Neuronal stem cell (in vitro differentiated cells): ENCODE measurements around the gene CDC14A.

Source experiments
- DNase-seq: peaks from one replicate; pipeline ENCODE4 v3.0.0-alpha.2; 2013; ENCODE audit warnings: low spot score
- H2AFZ ChIP-seq: one replicate; pipeline ENCODE4 v1.6.1; 2013; ENCODE audit warnings: mild to moderate bottlenecking, low read length, inconsistent platforms
- H2AK5ac ChIP-seq: 2 replicates; pipeline ENCODE4 v1.6.1; 2013; ENCODE audit warnings: low read depth, mild to moderate bottlenecking, inconsistent platforms, low read length, moderate library complexity, mixed read lengths
- H2BK120ac ChIP-seq: 2 replicates; pipeline ENCODE4 v1.6.1; 2013; ENCODE audit warnings: low read depth, mild to moderate bottlenecking, inconsistent platforms, low read length, moderate library complexity, mixed read lengths
- H2BK12ac ChIP-seq: one replicate; pipeline ENCODE4 v1.6.1; 2013; ENCODE audit warnings: low read length, inconsistent platforms
- H2BK15ac ChIP-seq: 2 replicates; pipeline ENCODE4 v1.6.1; 2013; ENCODE audit warnings: mild to moderate bottlenecking, low read length, inconsistent platforms, mixed read lengths
- H2BK5ac ChIP-seq: one replicate; pipeline ENCODE4 v1.6.1; 2013; ENCODE audit warnings: inconsistent platforms, mild to moderate bottlenecking, low read length, moderate library complexity
- H3K14ac ChIP-seq: one replicate; pipeline ENCODE4 v1.6.1; 2013; ENCODE audit warnings: low read length, inconsistent platforms
- H3K18ac ChIP-seq: 2 replicates; pipeline ENCODE4 v1.6.1; 2013; ENCODE audit warnings: low read length, inconsistent platforms
- H3K23ac ChIP-seq: 2 replicates; pipeline ENCODE4 v1.6.1; 2013; ENCODE audit warnings: low read depth, mild to moderate bottlenecking, mixed read lengths, low read length, inconsistent platforms; ENCODE audit not compliant: poor library complexity
- H3K27ac ChIP-seq: replicated peaks from 3 replicates; pipeline ENCODE4 v1.5.1; 2013; ENCODE audit warnings: low read length, inconsistent platforms
- H3K27me3 ChIP-seq, 3 experiments: 2 replicates each; pipeline ENCODE4 v1.6.1; 2013; ENCODE audit warnings: low read length in 3 of 3, mild to moderate bottlenecking in 2 of 3, inconsistent platforms in 1 of 3, low read depth in 1 of 3, mixed read lengths in 1 of 3, moderate library complexity in 1 of 3; ENCODE audit not compliant: control insufficient read depth in 3 of 3, insufficient read depth in 3 of 3
- H3K36me3 ChIP-seq, 2 donors: replicated peaks in 1 of 2; 2 replicates each; pipeline ENCODE4 v1.6.1; 2013; ENCODE audit warnings: low read length in 2 of 2; ENCODE audit not compliant: control insufficient read depth in 2 of 2, insufficient read depth in 2 of 2
- H3K4ac ChIP-seq: 2 replicates; pipeline ENCODE4 v1.6.1; 2013; ENCODE audit warnings: inconsistent platforms, mild to moderate bottlenecking, low read length, moderate library complexity
- H3K4me1 ChIP-seq, 2 donors: 1 replicate in 1 of 2; 2 replicates in 1 of 2; pipeline ENCODE4 v1.6.1; 2013; ENCODE audit warnings: low read length in 2 of 2, low read depth in 1 of 2; ENCODE audit not compliant: control insufficient read depth in 2 of 2, insufficient read depth in 1 of 2
- H3K4me2 ChIP-seq: one replicate; pipeline ENCODE4 v1.6.1; 2013; ENCODE audit warnings: mild to moderate bottlenecking, low read length, inconsistent platforms; ENCODE audit not compliant: insufficient read depth, poor library complexity, severe bottlenecking
- H3K4me3 ChIP-seq, 2 donors: 2 replicates each; pipeline ENCODE4 v1.5.1; 2013; ENCODE audit warnings: low read length in 2 of 2, mild to moderate bottlenecking in 2 of 2, inconsistent platforms in 1 of 2, moderate library complexity in 1 of 2
- H3K79me1 ChIP-seq: one replicate; pipeline ENCODE4 v1.6.1; 2013; ENCODE audit warnings: low read depth, mild to moderate bottlenecking, inconsistent platforms, low read length, moderate library complexity
- H3K9ac ChIP-seq: one replicate; pipeline ENCODE4 v1.6.1; 2013; ENCODE audit warnings: mild to moderate bottlenecking, low read depth, low read length, inconsistent platforms; ENCODE audit not compliant: poor library complexity
- H3K9me3 ChIP-seq, 2 donors: replicated peaks in 1 of 2; 2 replicates each; pipeline versions ENCODE3 to v1.6.1; 2013; ENCODE audit warnings: low read length in 2 of 2, mild to moderate bottlenecking in 2 of 2, inconsistent platforms in 1 of 2, low read depth in 1 of 2, mixed read lengths in 1 of 2, moderate library complexity in 1 of 2; ENCODE audit not compliant: control insufficient read depth in 2 of 2, insufficient read depth in 1 of 2
- H4K8ac ChIP-seq: one replicate; pipeline ENCODE4 v1.6.1; 2013; ENCODE audit warnings: low read depth, mild to moderate bottlenecking, inconsistent platforms, low read length, moderate library complexity
- H4K91ac ChIP-seq: one replicate; pipeline ENCODE4 v1.6.1; 2013; ENCODE audit warnings: low read length, low read depth, mild to moderate bottlenecking, inconsistent platforms; ENCODE audit not compliant: poor library complexity
- WGBS, 2 donors: extraction: QIAGEN DNeasy Blood & Tissue Kit; methylation state at CpG; one replicate each; pipeline ENCODE4 v1.1.7; 2013; ENCODE audit warnings: missing lambda C conversion rate in 2 of 2, mixed read lengths in 1 of 2; ENCODE audit not compliant: insufficient read length in 2 of 2, insufficient replicate concordance in 1 of 2; ENCODE audit errors: extremely low coverage in 2 of 2; 5-methylcytosine and 5-hydroxymethylcytosine counted together

CDC14A gene

GRCh38 chr1:100552031-100552430 lies 199.7 kb downstream of the CDC14A start:
- H3K4me1 ChIP-seq = no peaks in the 10 kb centered on the region
- H2BK5ac ChIP-seq = no peak overlapping the region
- H3K4me3 ChIP-seq = no peak overlapping the region
- no peak overlapping the region for H4K91ac ChIP-seq
- no peak overlapping the region for H3K27ac ChIP-seq
- H3K9ac ChIP-seq = no peak overlapping the region
- no peaks in the 10 kb centered on the region for H3K79me1 ChIP-seq
- no peak for DNase-seq
- H3K4ac ChIP-seq = no peak overlapping the region
- no peaks in the 10 kb centered on the region for H3K27me3 ChIP-seq
- H2BK120ac ChIP-seq = no peak overlapping the region
- no peak overlapping the region for H3K23ac ChIP-seq
- WGBS, 2 donors = no CpG with 5 or more reads among the region's 2 CpGs
- H3K14ac ChIP-seq = no peak overlapping the region
- H3K36me3 ChIP-seq = no peaks in the 10 kb centered on the region
- H3K18ac ChIP-seq = no peak overlapping the region
- H3K4me2 ChIP-seq = no peak overlapping the region
- no peak overlapping the region for H2BK15ac ChIP-seq
- H2AK5ac ChIP-seq = no peak overlapping the region
- no peak overlapping the region for H2AFZ ChIP-seq
- H4K8ac ChIP-seq = no peak overlapping the region
- H3K9me3 ChIP-seq = peaks cover 0 to 2% of the 10 kb centered on the region in 2 donors
- no peak overlapping the region for H2BK12ac ChIP-seq

GRCh38 chr1:100552922-100553321 lies 200.6 kb downstream of the CDC14A start:
- H2BK120ac ChIP-seq = no peak overlapping the region
- H2BK5ac ChIP-seq = no peak overlapping the region
- H3K79me1 ChIP-seq = no peaks in the 10 kb centered on the region
- no peak overlapping the region for H3K27ac ChIP-seq
- H2AFZ ChIP-seq = no peak overlapping the region
- H3K14ac ChIP-seq = no peak overlapping the region
- no peak overlapping the region for H4K8ac ChIP-seq
- H3K27me3 ChIP-seq = no peaks in the 10 kb centered on the region
- H4K91ac ChIP-seq = no peak overlapping the region
- no peak overlapping the region for H3K4me3 ChIP-seq
- H3K4me1 ChIP-seq = no peaks in the 10 kb centered on the region
- no peaks in the 10 kb centered on the region for H3K36me3 ChIP-seq
- H3K18ac ChIP-seq = no peak overlapping the region
- no peak overlapping the region for H2BK15ac ChIP-seq
- no peak overlapping the region for H3K9ac ChIP-seq
- no peak overlapping the region for H2AK5ac ChIP-seq
- H3K4me2 ChIP-seq = no peak overlapping the region
- no CpG with 5 or more reads among the region's 2 CpGs for WGBS, 2 donors
- DNase-seq = no peak
- no peak overlapping the region for H3K23ac ChIP-seq
- H3K4ac ChIP-seq = no peak overlapping the region
- peaks cover 0 to 2% of the 10 kb centered on the region in 2 donors for H3K9me3 ChIP-seq
- H2BK12ac ChIP-seq = no peak overlapping the region

DNA sequence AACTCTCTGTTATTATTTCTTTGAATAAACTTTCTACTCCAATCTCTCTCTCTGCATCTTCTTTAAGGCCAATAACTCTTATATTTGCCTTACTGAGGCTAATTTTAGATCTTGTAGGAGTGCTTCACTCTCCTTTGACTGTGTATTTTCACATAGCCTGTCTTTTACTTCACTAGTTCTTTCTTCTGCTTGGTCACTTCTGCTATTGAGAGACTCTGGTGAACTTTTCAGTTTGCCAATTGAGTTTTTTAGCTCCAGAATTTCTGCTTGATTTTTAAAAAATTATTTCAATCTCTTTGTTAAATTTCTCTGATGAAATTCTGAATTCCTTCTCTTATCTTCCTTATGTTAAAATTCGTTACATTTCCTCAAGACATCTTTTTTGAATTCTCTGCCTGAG lies 203.9 kb downstream of the CDC14A start:
- H4K8ac ChIP-seq = no peak overlapping the region
- H3K14ac ChIP-seq = no peak overlapping the region
- no peak overlapping the region for H3K9ac ChIP-seq
- peaks cover 0 to 4% of the 10 kb centered on the region in 2 donors for H3K9me3 ChIP-seq
- H3K4me2 ChIP-seq = no peak overlapping the region
- H3K4me1 ChIP-seq = no peaks in the 10 kb centered on the region
- WGBS, 2 donors = no CpG with 5 or more reads among the region's 1 CpG
- no peak overlapping the region for H3K4ac ChIP-seq
- H2AFZ ChIP-seq = no peak overlapping the region
- H2BK120ac ChIP-seq = no peak overlapping the region
- H3K23ac ChIP-seq = no peak overlapping the region
- H3K27ac ChIP-seq = no peak overlapping the region
- H2AK5ac ChIP-seq = no peak overlapping the region
- no peaks in the 10 kb centered on the region for H3K36me3 ChIP-seq
- H3K4me3 ChIP-seq = no peak overlapping the region
- H3K18ac ChIP-seq = no peak overlapping the region
- H2BK12ac ChIP-seq = no peak overlapping the region
- H4K91ac ChIP-seq = no peak overlapping the region
- no peaks in the 10 kb centered on the region for H3K27me3 ChIP-seq
- no peaks in the 10 kb centered on the region for H3K79me1 ChIP-seq
- no peak overlapping the region for H2BK15ac ChIP-seq
- DNase-seq = no peak
- H2BK5ac ChIP-seq = no peak overlapping the region

DNA sequence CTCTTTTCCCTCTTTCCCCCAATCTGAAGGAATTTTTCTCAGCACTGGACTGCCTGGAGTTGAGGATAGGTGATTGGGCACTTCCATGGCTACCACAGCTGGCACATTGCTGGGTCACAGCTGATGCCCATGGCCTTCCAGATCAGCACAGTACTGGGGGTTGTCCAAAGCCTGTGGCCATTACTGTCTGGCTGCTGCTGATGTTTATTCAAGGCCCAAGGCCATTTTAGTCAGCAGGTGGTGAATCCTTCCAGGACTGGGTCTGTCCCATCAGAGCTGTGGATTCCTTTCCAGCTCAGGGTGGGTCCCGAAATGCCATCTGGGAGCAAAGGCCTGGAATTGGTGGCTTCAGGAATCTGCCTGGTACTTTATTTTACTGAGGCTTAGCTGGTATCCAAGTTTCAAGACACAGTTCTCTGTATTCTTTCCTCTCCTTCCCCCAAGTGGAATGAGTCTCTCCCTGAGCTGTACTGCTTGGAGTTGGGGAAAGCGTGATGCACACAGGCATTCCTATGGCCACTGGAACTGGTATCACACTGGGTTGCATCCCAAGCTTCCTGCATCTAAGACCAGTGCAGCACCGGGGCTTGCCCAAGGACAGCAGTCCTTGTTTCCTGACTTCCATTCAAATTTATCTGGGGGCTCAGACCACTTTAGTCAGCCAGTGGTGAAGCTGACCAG lies 204.8 kb downstream of the CDC14A start:
- Histone ChIP-seq H3K4me3 (no peak overlapping the region), H3K23ac (no peak overlapping the region), H3K27me3 (no peaks in the 10 kb centered on the region), H3K9me3 (peaks cover 0 to 4% of the 10 kb centered on the region in 2 donors), H2AK5ac (no peak overlapping the region), H3K4me2 (no peak overlapping the region), H3K9ac (no peak overlapping the region), H3K18ac (no peak overlapping the region), H4K91ac (no peak overlapping the region), H2BK5ac (no peak overlapping the region), H2BK15ac (no peak overlapping the region), H2AFZ (no peak overlapping the region), H4K8ac (no peak overlapping the region), H2BK12ac (no peak overlapping the region), H2BK120ac (no peak overlapping the region), H3K27ac (no peak overlapping the region), H3K36me3 (no peaks in the 10 kb centered on the region), H3K4ac (no peak overlapping the region), H3K14ac (no peak overlapping the region), H3K4me1 (no peaks in the 10 kb centered on the region), H3K79me1 (no peaks in the 10 kb centered on the region)
- DNase-seq = no peak
- WGBS, 2 donors = no CpG with 5 or more reads among the region's 3 CpGs
